T-helper 2 cell (primary cell): ENCODE measurements around the gene OR5M8.

ENCODE experiments used
- DNase-seq, 5 experiments: peaks; one replicate each; pipeline versions ENCODE4 v3.0.0 to v3.0.0-alpha.2; 2012 to 2022
- total RNA-seq, 2 donors: gene quantifications; one replicate each; lab custom pipeline; 2026; lab: John Stamatoyannopoulos, UW

Gene OR5M8
- total RNA-seq, result 0 reads per million in 2 donors

DNA sequence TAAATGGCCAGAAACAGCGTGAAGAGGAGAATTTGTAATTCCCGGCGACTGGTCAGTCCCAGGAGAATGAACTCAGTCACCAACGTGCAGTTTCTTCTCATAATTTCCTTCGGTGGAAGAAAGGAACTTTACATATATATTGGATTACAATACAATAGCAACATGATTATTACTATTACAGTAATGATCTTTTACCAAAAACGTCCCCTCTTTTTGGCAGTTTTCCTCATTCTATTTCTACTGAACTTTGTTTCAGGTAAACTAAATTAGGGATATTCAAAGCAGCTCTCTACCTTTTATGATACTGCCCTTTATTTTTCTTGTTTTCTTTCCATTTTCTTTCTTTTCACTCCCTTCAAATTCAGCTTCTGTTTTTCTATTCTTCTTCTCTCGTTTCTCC lies at the start of gene OR5M8:
OR5M8 (minus strand) TSS at position 101 of the 400 bp plus-strand sequence; CDS start at position 101, 0 bp downstream.
- DNase-seq, result no peak

DNA sequence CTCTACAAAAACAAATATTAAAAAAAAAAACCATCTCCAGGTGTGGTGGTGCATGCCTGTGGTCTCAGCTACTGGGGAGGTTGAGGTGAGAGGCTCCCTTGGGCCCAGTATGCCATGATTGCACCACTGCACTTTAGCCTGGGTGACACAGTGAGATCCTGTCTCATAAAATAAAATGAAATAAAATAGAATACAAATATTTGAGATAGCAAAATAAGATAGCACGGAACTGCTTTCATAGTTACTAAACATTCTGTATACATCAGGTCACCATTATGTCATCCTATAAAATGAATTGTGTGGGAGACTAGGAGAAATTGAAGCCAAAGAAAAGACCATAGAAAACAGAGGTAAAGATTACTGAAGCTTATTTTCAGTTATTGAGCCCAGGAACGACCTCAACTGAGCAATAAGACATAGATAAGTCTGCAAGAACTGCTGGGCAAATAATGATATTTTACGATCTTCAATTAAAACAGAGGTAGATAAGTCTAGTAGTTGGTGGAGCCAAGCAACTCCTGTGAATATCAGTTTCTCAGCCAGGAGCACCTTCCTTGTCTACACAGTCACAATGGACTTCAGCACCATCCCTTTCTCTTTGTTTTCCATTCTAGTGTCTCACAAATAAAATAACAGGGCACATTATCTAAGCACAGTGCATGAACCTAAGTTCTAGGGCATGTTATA lies 42.0 kb upstream of the OR5M8 start:
- DNase-seq, result no peak

DNA sequence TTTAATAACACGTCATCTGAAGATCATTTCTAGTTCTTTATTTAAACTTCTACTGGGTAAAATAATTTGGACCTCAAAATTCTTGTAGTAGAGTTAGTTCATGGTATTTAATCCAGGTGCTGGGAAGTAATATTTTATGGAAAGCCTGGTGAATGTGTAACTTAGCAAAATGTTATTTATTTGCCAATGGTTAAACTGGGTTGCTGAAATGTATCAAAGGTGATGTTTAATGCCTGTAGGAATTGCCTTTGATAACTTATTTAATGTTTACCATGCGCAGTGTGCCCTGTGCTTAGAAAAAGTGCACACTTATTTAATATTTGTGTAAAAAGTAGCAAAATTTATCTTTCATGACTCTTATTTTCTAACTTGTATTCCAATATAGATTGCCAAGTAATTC lies 40.7 kb upstream of the OR5M8 start:
- DNase-seq, result no peak

DNA sequence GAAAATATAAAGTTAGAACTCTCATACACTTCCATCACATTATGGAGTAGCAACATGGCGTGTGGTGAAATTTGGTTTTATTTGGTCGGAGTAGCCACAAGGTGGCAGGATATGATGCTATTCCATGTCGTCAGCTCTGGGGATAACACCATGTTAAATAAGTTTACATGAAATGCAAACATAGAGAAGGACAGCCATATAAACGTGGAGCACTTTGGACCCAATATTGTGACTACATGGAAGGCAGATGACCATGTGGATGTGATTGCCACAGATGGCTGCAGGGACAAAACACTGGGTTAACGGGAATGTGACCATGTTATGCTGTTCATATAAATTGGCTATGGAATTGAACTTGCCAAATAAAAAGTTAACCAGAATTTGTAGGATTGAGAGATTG lies 30.8 kb upstream of the OR5M8 start:
- no peak for DNase-seq

DNA sequence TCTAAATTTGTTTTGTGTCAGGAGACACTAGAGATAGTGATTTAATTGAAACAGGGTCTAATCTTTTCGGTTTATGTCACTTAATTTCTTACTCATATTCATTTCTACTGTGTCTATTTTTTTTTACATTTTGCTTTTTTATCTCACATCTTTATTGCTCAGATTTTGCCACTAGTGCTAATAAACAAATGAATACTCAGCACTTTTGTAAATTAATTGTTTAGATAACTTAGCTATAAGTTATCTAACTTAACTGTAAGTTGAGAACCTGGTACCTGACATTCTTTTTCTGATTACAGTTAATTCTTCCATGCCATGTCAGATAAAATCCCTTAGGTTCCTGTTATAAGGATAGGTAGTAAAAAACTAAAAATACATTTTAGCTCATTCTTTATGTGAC lies 22.1 kb upstream of the OR5M8 start:
- DNase-seq, result no peak

DNA sequence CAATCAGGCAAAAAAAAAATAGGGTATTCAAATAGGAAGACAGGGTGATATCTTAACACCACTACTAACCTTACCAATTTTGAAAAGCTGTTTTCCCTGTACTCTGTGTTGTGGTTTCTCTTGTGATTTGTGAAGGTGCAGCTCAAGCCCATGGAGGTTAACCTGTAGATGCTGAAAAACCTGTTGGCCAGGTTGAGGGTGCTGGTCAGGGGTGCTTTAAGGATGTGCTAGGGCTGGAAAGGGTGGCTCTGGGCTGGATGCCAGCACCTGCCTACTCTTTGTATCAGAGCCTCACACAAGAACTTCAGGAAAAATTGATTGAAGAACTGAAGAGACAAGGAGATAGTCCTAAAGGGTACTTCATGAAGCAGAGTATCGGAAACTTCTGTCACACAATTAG lies 18.3 kb upstream of the OR5M8 start:
- no peak for DNase-seq

DNA sequence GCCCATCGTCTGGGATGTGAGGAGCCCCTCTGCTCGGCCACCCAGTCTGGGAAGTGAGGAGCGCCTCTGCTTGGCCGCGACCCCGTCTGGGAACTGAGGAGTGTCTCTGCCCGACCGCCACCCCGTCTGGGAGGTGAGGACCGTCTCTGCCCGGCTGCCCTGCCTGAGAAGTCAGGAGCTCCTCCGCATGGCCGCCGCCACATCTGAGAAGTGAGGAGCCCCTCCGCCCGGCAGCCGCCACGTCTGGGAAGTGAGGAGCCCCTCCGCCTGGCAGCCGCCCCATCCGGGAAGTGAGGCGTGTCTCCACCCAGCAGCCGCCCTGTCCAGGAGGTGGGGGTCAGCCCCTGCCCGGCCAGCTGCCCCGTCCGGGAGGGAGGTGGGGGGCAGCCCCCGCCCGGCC lies 5.8 kb upstream of the OR5M8 start:
- DNase-seq, result no peak

DNA sequence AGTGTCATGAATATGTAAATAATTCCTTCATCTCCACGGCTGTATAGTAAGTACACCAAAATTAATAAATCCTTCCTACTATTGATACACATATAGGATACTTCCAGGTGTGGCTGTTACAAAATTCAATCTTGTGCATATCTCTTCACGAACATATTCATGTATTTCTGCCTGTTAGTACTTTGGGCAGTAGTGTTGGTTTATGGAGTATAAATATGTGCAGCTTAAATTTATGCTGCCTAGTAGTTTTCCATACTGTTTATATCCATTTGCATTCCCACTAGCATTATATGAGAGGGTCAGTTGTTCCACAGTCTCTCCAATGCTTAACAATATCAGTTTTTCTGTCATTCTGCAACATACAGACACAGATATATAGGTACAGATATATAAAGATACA lies 3.9 kb upstream of the OR5M8 start:
- no peak for DNase-seq

DNA sequence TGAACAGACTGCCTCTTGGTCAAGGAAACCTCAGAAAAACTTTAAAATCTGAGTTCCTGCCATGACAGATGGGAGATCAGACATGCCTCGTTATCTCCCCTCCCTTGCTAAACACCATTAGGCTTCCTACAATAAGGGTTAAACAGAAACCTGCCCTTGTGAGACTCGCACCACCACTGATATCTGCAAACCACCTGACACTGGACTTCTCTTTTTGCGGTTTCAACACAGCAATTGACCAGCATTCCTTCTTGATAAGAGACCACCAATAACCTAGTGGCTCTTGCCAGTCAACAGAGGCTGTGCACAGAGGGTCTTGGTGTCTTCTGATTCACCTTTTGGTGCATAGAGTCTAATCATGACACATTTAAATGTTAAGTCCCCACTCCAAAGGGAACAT lies 4.4 kb downstream of the OR5M8 start:
- no peak for DNase-seq

DNA sequence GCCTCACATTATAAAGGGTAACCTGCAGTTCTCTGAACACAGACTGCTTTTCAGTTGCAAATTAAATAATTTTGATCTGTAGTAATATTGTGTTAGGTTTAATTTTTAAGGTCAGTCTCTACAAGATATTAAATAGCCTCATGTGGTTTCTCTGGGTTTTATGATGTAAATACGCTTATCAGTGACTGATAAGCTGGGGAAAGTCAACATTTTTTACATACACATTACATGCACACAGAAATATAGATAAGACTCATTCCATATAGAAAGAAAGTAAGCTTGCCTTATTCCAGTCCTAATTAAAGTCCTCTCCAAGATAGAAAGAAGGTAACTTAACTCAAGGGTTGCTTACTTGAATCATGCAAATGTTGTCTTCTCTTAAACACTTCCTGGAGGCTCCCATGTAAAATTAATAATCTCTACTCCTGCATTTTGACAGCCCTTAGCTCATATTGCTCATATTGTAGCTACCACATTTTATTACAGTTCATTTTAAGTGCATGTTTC lies 16.4 kb downstream of the OR5M8 start:
- DNase-seq, result no peak

DNA sequence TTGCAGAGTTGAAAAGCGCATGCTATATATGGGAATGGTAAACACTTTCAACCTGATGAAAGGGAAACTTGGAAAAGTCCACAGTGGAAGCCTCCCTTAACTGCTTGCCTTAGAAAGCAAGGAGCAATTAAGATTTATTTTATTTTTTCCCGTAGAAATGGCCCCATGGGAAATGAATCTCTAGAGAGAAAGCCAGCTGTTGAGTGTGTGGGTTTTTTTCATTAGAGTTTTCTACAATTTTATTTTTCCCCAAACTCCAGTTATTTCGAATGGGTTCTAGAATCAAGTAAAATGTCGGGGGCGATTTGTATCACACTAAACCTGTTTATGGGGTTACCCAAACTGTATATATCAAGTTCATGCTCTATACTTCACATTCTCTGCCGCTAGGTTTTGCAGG lies 17.9 kb downstream of the OR5M8 start, which contains the start of gene OR5M3:
OR5M3 (minus strand) TSS at position 101 of the 400 bp plus-strand sequence. CDS start 2,855 bp downstream, outside the sequence.
- DNase-seq, result no peak

DNA sequence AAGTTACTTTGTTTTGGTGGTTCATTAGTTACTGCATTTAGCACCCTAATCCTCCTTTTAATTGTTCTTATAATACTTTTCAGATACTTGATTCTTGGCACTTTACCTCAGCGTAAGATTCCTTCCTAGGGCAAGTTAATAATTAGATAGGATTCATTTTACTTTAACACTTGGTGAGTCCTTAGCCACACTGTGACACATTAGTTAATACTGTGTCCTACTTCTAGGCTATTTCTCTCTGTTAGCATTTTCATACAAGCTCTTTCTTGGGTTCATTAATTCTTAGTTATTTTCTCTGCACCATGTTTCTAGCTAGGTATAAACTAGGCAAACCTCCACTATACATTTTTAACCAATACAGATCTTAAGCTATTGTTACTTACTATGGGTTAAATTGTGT lies 34.1 kb downstream of the OR5M8 start:
- no peak for DNase-seq

DNA sequence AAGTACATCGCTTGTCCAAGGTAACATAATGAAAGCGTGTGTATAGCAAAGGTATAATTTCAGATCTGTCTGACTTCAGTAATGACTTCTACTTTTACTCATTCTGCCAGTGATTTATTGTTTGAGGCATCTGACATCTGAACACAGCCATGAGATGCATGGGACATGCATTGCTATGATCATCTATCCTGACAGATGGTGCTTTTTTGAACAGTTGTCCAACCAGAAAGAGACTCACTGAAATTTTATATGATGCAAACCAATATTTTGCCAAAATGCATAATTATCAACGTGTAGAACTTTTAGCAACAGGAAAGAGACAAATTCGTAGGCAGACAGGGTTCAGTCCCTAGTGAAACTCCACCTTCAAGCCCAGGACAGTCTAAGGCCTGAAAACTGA lies 37.6 kb downstream of the OR5M8 start:
- DNase-seq, result no peak
